ENCODE data around the gene RER1.

The RER1 gene

GRCh38 chr1:2407166-2407990 is 15.7 kb downstream of the RER1 start:
- DNase-seq (ENCODE audit: low read depth in 2 of 2), result no peak

GRCh38 chr1:2407991-2408275 is 16.3 kb downstream of the RER1 start:
- no peak for DNase-seq (ENCODE audit: low read depth in 2 of 2)

GRCh38 chr1:2408456-2408855 is 16.8 kb downstream of the RER1 start:
- DNase-seq (ENCODE audit: low read depth in 2 of 2), result no peak

GRCh38 chr1:2408859-2409276 is 17.2 kb downstream of the RER1 start:
- no peak for DNase-seq (ENCODE audit: low read depth in 2 of 2)

- DNase-seq (ENCODE audit: low read depth in 2 of 2), result no peak
Observed at GRCh38 chr1:2409745-2410144, 18.1 kb downstream of the RER1 start.

GRCh38 chr1:2411801-2412394 is 20.3 kb downstream of the RER1 start:
- no peak for DNase-seq (ENCODE audit: low read depth in 2 of 2)

- peak; percentile 99 for DNase-seq (ENCODE audit: low read depth in 2 of 2)
Observed at GRCh38 chr1:2412395-2412772, 20.7 kb downstream of the RER1 start, which contains the start of gene PEX10. TSS of gene PEX10 (minus strand) at chr1:2412564. CDS start at chr1:2412502, 62 bp downstream.

- no peak for DNase-seq (ENCODE audit: low read depth in 2 of 2)
Observed at GRCh38 chr1:2412773-2413494, 21.3 kb downstream of the RER1 start.

GRCh38 chr1:2413495-2414296 is 22.1 kb downstream of the RER1 start:
- no peak for DNase-seq (ENCODE audit: low read depth in 2 of 2)

- peak; percentile 47 to 69 for DNase-seq (ENCODE audit: low read depth in 2 of 2)
Observed at GRCh38 chr1:2414297-2414958, 22.8 kb downstream of the RER1 start.

GRCh38 chr1:2415337-2415736 is 23.7 kb downstream of the RER1 start:
- DNase-seq (ENCODE audit: low read depth in 2 of 2), result no peak

- no peak for DNase-seq (ENCODE audit: low read depth in 2 of 2)
Observed at GRCh38 chr1:2415801-2416208, 24.2 kb downstream of the RER1 start.

GRCh38 chr1:2416403-2416802 is 24.8 kb downstream of the RER1 start:
- DNase-seq (ENCODE audit: low read depth in 2 of 2), result no peak

- no peak for DNase-seq (ENCODE audit: low read depth in 2 of 2)
Observed at GRCh38 chr1:2417083-2417832, 25.6 kb downstream of the RER1 start.

- DNase-seq (ENCODE audit: low read depth in 2 of 2), result no peak
Observed at GRCh38 chr1:2417833-2418225, 26.2 kb downstream of the RER1 start.

GRCh38 chr1:2418791-2419320 is 27.2 kb downstream of the RER1 start:
- no peak for DNase-seq (ENCODE audit: low read depth in 2 of 2)

- no peak for DNase-seq (ENCODE audit: low read depth in 2 of 2)
Observed at GRCh38 chr1:2419416-2419815, 27.8 kb downstream of the RER1 start.

- DNase-seq (ENCODE audit: low read depth in 2 of 2), result no peak
Observed at GRCh38 chr1:2422523-2422922, 30.9 kb downstream of the RER1 start.

GRCh38 chr1:2425892-2426291 is 34.3 kb downstream of the RER1 start:
- DNase-seq (ENCODE audit: low read depth in 2 of 2), result no peak

GRCh38 chr1:2426540-2426939 is 34.9 kb downstream of the RER1 start:
- no peak for DNase-seq (ENCODE audit: low read depth in 2 of 2)

GRCh38 chr1:2427051-2427450 is 35.4 kb downstream of the RER1 start:
- DNase-seq (ENCODE audit: low read depth in 2 of 2), result no peak
